Lower lobe of right lung (tissue), 2 donors: Measurements from ENCODE around the gene MAGI1. TPM values are rescaled to one million over a fixed set of nuclear protein-coding genes. Genes with fewer than 3 reads are reported as not detected.

Experiments used
- ATAC-seq, 2 donors: fragments of 200-7000 bp; cut with Tn5 transposase; one replicate each; pipeline ENCODE4 v1.9.1; 2020 to 2022; ENCODE audit warnings: mild to moderate bottlenecking in 2 of 2, moderate library complexity in 2 of 2
- DNase-seq: peaks from one replicate; pipeline ENCODE4 v3.0.0-alpha.2; 2020
- H3K27ac ChIP-seq: fragments of 200-600 bp; one replicate; pipeline ENCODE4 v1.8.0; 2022
- H3K27me3 ChIP-seq: fragments of 200-600 bp; one replicate; pipeline ENCODE4 v1.8.0; 2022; ENCODE audit warnings: low read depth
- H3K36me3 ChIP-seq: fragments of 200-600 bp; one replicate; pipeline ENCODE4 v1.8.0; 2022; ENCODE audit warnings: mild to moderate bottlenecking
- H3K4me1 ChIP-seq: fragments of 200-600 bp; one replicate; pipeline ENCODE4 v1.8.0; 2022
- H3K4me3 ChIP-seq: fragments of 200-600 bp; one replicate; pipeline ENCODE4 v1.8.0; 2022; ENCODE audit warnings: mild to moderate bottlenecking
- H3K9me3 ChIP-seq: fragments of 200-600 bp; one replicate; pipeline ENCODE4 v1.8.0; 2022
- intact Hi-C: fragments of 100-400 bp; cut with DNase I; formaldehyde crosslinking; loops from one replicate; pipeline ENCODE4 v1.11.0; 2022
- total RNA-seq: library from RNA; stranded (reverse); fragmentation: NEBNext Ultra II Directional; extraction: Animal tissue kit (Norgen Biotek cat#: 25700); gene quantifications from one replicate; pipeline ENCODE4 v1.2.1, GENCODE V29; 2021
- TF ChIP-seq, protein P1 (sequence below): fragments of 200-600 bp; IDR thresholded peaks from one replicate; pipeline ENCODE4 v1.8.0; 2022; ENCODE audit warnings: antibody characterized with exemption, mild to moderate bottlenecking
- donor health status: DM: no; HTN: yes; CAD: no; lungs with severe emphysema.

MAGI1 gene
- total RNA-seq, 1 donor from 2014 or later: 35.5 TPM

DNA sequence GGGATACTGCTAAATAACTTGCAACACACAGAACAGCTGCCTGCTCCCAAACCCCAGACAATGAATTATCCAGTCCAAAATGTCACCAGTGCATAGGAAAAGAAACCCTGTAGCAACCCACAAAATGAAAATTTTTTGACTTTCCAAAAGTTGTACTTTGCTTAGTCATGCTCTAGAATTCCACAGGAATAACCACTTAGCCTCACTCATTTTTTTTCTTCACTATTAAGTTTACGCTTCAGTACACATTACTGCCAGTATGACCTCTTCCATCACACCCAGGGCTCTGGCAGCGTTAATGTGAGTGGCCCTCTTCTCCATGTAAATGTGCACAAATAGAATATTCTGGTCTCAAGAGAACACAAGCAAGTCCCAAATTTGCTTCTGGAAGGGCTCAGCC lies 259.8 kb downstream of the MAGI1 start:
- intact Hi-C loops: no loop called here
- Histone ChIP-seq H3K36me3 (no peaks in the 10 kb centered on the region), H3K9me3 (no peaks in the 10 kb centered on the region), H3K27me3 (no peaks in the 10 kb centered on the region), H3K4me1 (no peaks in the 10 kb centered on the region), H3K27ac (no peak overlapping the region), H3K4me3 (no peak overlapping the region)
- ATAC-seq: no peak
- TF ChIP-seq, protein P1, sequence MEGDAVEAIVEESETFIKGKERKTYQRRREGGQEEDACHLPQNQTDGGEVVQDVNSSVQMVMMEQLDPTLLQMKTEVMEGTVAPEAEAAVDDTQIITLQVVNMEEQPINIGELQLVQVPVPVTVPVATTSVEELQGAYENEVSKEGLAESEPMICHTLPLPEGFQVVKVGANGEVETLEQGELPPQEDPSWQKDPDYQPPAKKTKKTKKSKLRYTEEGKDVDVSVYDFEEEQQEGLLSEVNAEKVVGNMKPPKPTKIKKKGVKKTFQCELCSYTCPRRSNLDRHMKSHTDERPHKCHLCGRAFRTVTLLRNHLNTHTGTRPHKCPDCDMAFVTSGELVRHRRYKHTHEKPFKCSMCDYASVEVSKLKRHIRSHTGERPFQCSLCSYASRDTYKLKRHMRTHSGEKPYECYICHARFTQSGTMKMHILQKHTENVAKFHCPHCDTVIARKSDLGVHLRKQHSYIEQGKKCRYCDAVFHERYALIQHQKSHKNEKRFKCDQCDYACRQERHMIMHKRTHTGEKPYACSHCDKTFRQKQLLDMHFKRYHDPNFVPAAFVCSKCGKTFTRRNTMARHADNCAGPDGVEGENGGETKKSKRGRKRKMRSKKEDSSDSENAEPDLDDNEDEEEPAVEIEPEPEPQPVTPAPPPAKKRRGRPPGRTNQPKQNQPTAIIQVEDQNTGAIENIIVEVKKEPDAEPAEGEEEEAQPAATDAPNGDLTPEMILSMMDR: no peak
- no peak for DNase-seq

DNA sequence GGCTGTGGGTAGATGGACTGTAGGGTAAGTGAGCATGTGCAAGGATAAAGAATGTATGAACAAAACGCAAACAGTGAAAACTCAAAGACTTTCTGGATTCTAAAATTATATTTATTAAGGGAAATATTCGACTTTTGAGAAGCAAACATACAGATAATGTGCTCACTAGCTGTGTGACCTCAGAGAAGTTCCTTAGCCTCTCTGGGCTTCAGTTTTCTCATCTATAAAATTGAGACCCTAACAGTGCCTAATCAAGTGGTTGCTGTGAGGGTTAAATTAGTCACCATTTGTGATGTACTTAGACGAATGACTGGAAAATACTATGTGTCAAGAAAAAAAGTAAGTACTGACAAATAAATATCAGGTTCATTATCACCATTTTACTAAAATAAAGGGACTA lies 261.7 kb downstream of the MAGI1 start:
- ATAC-seq (no peak), DNase-seq (no peak)
- TF ChIP-seq, protein P1: no peak
- H3K36me3 ChIP-seq: no peaks in the 10 kb centered on the region
- H3K9me3 ChIP-seq: no peaks in the 10 kb centered on the region
- H3K4me3 ChIP-seq: no peak overlapping the region
- H3K27me3 ChIP-seq: no peaks in the 10 kb centered on the region
- intact Hi-C loops: no loop called here
- H3K27ac ChIP-seq: no peak overlapping the region
- H3K4me1 ChIP-seq: no peaks in the 10 kb centered on the region

DNA sequence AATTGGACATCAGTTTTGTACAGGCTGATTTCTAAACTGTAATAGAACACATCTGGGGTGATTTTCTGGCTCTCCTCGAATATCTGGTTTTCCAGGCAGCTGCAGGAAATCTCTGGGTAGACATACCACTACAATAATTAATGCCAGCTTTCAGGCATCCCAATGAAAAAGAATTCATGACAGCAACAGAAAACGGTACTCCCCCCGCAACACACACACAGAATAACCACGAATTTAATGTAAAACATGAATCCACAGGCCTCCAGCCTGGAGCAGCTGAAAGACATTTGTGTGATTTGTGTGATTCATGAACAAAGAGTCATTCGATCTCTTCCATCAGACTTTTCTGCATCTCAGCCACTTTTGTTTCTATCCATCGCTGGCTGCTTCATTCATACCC lies 262.2 kb downstream of the MAGI1 start:
- Histone ChIP-seq H3K27me3 (no peaks in the 10 kb centered on the region), H3K4me1 (no peaks in the 10 kb centered on the region), H3K27ac (no peak overlapping the region), H3K36me3 (no peaks in the 10 kb centered on the region), H3K4me3 (no peak overlapping the region), H3K9me3 (no peaks in the 10 kb centered on the region)
- intact Hi-C loops: no loop called here
- TF ChIP-seq, protein P1: no peak
- DNase-seq (no peak), ATAC-seq (no peak)

DNA sequence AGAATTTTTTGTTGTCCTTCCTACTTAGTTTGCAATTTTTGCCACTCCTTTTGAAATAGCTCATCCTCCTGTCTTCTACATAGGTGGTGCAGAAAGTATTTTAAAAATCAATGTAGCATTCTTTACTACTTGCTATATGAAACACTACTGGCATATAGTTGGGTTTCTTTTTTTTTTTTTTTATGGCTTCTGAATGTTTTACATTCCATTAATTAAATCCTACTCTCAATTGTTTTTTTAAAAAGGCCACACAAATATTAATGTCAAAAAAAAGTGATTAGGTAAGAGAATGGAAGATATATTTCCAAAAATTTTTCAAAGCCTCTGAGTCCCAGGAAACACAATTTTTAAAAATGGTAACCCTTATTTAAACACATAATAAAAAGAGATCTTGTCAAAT lies 262.6 kb downstream of the MAGI1 start:
- DNase-seq: no peak
- Histone ChIP-seq H3K4me3 (no peak overlapping the region), H3K27ac (no peak overlapping the region), H3K4me1 (no peaks in the 10 kb centered on the region), H3K27me3 (no peaks in the 10 kb centered on the region), H3K9me3 (no peaks in the 10 kb centered on the region), H3K36me3 (no peaks in the 10 kb centered on the region)
- no peak for ATAC-seq
- TF ChIP-seq, protein P1: no peak
- intact Hi-C loops: no loop called here

DNA sequence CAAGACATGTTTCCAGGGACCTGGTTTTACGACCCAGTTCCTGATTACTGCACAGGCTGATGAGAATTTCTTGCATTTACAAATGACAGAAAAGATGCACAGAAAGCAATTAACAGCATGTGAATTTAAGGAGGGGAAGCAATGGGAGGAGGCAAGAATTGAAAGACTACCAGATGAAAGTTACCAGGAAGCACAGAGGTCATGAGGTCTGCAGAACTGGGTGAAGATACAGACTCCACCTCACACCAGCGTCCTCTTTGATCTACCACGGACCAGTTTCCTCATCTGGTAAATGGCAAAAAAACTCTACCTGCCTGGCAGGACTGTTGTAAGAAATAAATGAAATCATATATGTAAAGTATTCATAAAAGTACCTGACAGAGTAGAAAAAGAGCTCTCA lies 266.0 kb downstream of the MAGI1 start:
- Histone ChIP-seq H3K9me3 (no peaks in the 10 kb centered on the region), H3K27ac (no peak overlapping the region), H3K4me3 (no peak overlapping the region), H3K27me3 (no peaks in the 10 kb centered on the region), H3K36me3 (no peaks in the 10 kb centered on the region), H3K4me1 (no peaks in the 10 kb centered on the region)
- TF ChIP-seq, protein P1: no peak
- intact Hi-C loops: no loop called here
- ATAC-seq (no peak), DNase-seq (no peak)

DNA sequence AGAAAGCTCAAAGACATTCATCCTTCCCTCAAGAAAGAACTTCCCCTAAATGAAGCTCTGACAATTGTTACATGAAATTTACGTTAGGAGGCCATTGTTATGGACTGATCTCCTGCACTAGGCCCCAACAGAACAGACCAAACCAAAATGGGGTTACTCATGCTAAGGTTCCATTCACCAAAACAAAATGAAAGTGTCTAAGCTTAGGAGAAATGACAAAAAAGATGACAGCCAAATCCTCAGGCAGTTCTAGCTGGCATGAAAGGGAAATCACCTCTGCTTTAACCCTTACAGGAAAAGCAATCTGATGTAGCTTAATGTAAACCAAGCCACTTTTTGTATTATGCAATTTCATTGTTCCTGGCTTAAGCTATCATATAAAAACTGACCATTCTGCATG lies 271.2 kb downstream of the MAGI1 start:
- ATAC-seq (no peak), DNase-seq (no peak)
- no peaks in the 10 kb centered on the region for H3K9me3 ChIP-seq
- H3K4me3 ChIP-seq: no peak overlapping the region
- H3K4me1 ChIP-seq: no peaks in the 10 kb centered on the region
- intact Hi-C loops: no loop called here
- H3K27ac ChIP-seq: no peak overlapping the region
- H3K27me3 ChIP-seq: no peaks in the 10 kb centered on the region
- TF ChIP-seq, protein P1: no peak
- H3K36me3 ChIP-seq: no peaks in the 10 kb centered on the region
